Common myeloid progenitor, CD34-positive (primary cell): ENCODE results near the gene WDR81.
A peak's percentile ranks its signal among the peaks of the same experiment; 100 is the strongest.

ENCODE experiments used
- CTCF ChIA-PET: fragments of 350-600 bp; sonication (Branson Sonifier 250); formaldehyde crosslinking; loops from one replicate; lab custom pipeline; 2021; ENCODE audit warnings: antibody characterized with exemption; lab: Charles Lee
- POLR2A ChIA-PET: fragments of 350-600 bp; sonication (Branson Sonifier 250); formaldehyde crosslinking; loops from one replicate; lab custom pipeline; 2021; ENCODE audit warnings: antibody characterized with exemption; lab: Charles Lee
- DNase-seq, 3 donors: peaks; one replicate each; pipeline versions ENCODE4 v3.0.0 to v3.0.0-alpha.2; 2013
- H3K27ac ChIP-seq, 2 experiments: 1 replicate in 1 of 2; 2 replicates in 1 of 2; pipeline ENCODE4 v1.7.0; 2013; ENCODE audit warnings: inconsistent platforms in 2 of 2, low read length in 2 of 2, mild to moderate bottlenecking in 2 of 2, low read depth in 1 of 2, moderate library complexity in 1 of 2; ENCODE audit not compliant: severe bottlenecking in 2 of 2, insufficient read depth in 1 of 2, poor library complexity in 1 of 2
- H3K27me3 ChIP-seq, 5 experiments: replicated peaks in 2 of 5; 1 replicate in 3 of 5; 2 replicates in 2 of 5; pipeline versions ENCODE4 v1.6.1 to v1.7.0; 2013; ENCODE audit warnings: low read length in 4 of 5, mild to moderate bottlenecking in 2 of 5, moderate library complexity in 2 of 5, inconsistent platforms in 1 of 5; ENCODE audit not compliant: insufficient read depth in 5 of 5, control insufficient read depth in 4 of 5
- H3K36me3 ChIP-seq, 4 experiments: 1 replicate in 2 of 4; 2 replicates in 2 of 4; pipeline versions ENCODE4 v1.6.1 to v1.7.0; 2013; ENCODE audit warnings: low read length in 3 of 4, control low read depth in 1 of 4, mild to moderate bottlenecking in 1 of 4; ENCODE audit not compliant: control insufficient read depth in 4 of 4, insufficient read depth in 4 of 4
- H3K4me1 ChIP-seq, 4 experiments: 1 replicate in 3 of 4; 2 replicates in 1 of 4; pipeline versions ENCODE4 v1.6.1 to v1.7.1; 2013; ENCODE audit warnings: low read length in 3 of 4, mild to moderate bottlenecking in 3 of 4, control low read depth in 1 of 4, inconsistent platforms in 1 of 4, moderate library complexity in 1 of 4; ENCODE audit not compliant: control insufficient read depth in 4 of 4, insufficient read depth in 4 of 4; ENCODE audit errors: control extremely low read depth in 1 of 4
- H3K4me3 ChIP-seq, 7 experiments: 1 replicate in 4 of 7; 2 replicates in 3 of 7; pipeline versions ENCODE4 v1.5.1 to v1.7.0; 2013; ENCODE audit warnings: mild to moderate bottlenecking in 7 of 7, low read length in 6 of 7, moderate library complexity in 6 of 7, inconsistent platforms in 2 of 7, low read depth in 2 of 7, control low read depth in 1 of 7; ENCODE audit not compliant: insufficient read depth in 4 of 7, control insufficient read depth in 1 of 7; ENCODE audit errors: extremely low read depth in 1 of 7
- H3K9me3 ChIP-seq, 5 experiments: 1 replicate in 4 of 5; 2 replicates in 1 of 5; pipeline versions ENCODE4 v1.6.1 to v1.7.1; 2013; ENCODE audit warnings: low read length in 4 of 5, mild to moderate bottlenecking in 2 of 5, inconsistent platforms in 1 of 5, low read depth in 1 of 5, moderate library complexity in 1 of 5; ENCODE audit not compliant: control insufficient read depth in 4 of 5, insufficient read depth in 2 of 5; ENCODE audit errors: control extremely low read depth in 1 of 5
- WGBS: methylation state at CpG from one replicate; pipeline ENCODE4 v1.1.5; 2013; ENCODE audit not compliant: insufficient coverage; 5-methylcytosine and 5-hydroxymethylcytosine counted together

WDR81 gene

GRCh38 chr17:1730326-1731193 lies 6.1 kb downstream of the WDR81 start:
- Histone ChIP-seq H3K4me1 (peaks cover 0 to 9% (median 1%) of the 10 kb centered on the region in 4 experiments), H3K27ac (peak overlapping the region in 1 of 2 experiments; percentile 34), H3K9me3 (no peaks in the 10 kb centered on the region), H3K36me3 (peaks cover 5 to 67% (median 47%) of the 10 kb centered on the region in 4 experiments), H3K4me3 (no peak overlapping the region), H3K27me3 (no peaks in the 10 kb centered on the region)
- ChIA-PET POLR2A (no interaction called here), CTCF (interaction anchor here (1.0 to 1.4 kb wide), 4 partner anchors 9 to 81 kb away, joined by 3 to 6 read pairs (median 4); partner anchors contain the start of gene RILP)
- WGBS, result 97% methylated on average over 27 of the region's 40 CpGs
- DNase-seq, result peak; percentile 36 to 74 (median 55)

GRCh38 chr17:1731194-1731506 lies 6.6 kb downstream of the WDR81 start:
- CTCF ChIA-PET, result interaction anchor here (1.0 to 1.4 kb wide), 3 partner anchors 10 to 52 kb away, joined by 3 to 6 read pairs (median 5); no protein-coding TSS in a partner anchor
- Histone ChIP-seq H3K4me1 (peaks cover 0 to 4% (median 0%) of the 10 kb centered on the region in 4 experiments), H3K27me3 (no peaks in the 10 kb centered on the region), H3K9me3 (no peaks in the 10 kb centered on the region), H3K4me3 (no peak overlapping the region), H3K27ac (peak overlapping the region in 1 of 2 experiments; percentile 34), H3K36me3 (peaks cover 5 to 66% (median 49%) of the 10 kb centered on the region in 4 experiments)
- DNase-seq, result no peak
- 96% methylated on average over 4 of the region's 10 CpGs for WGBS
- POLR2A ChIA-PET, result no interaction called here

GRCh38 chr17:1732241-1732832 lies 7.8 kb downstream of the WDR81 start:
- Histone ChIP-seq H3K4me3 (no peak overlapping the region), H3K27me3 (no peaks in the 10 kb centered on the region), H3K9me3 (no peaks in the 10 kb centered on the region), H3K27ac (no peak overlapping the region), H3K36me3 (peaks cover 5 to 65% (median 49%) of the 10 kb centered on the region in 4 experiments), H3K4me1 (peaks cover 0 to 8% (median 0%) of the 10 kb centered on the region in 4 experiments)
- CTCF ChIA-PET, result interaction anchor here (1.0 to 1.4 kb wide), 2 partner anchors 11 to 50 kb away, joined by 3 to 5 read pairs; no protein-coding TSS in a partner anchor
- POLR2A ChIA-PET, result no interaction called here
- 100% methylated on average over 19 of the region's 22 CpGs for WGBS
- no peak for DNase-seq

GRCh38 chr17:1732833-1733321 lies 8.4 kb downstream of the WDR81 start:
- POLR2A ChIA-PET, result no interaction called here
- no peak for DNase-seq
- peaks cover 5 to 65% (median 50%) of the 10 kb centered on the region in 4 experiments for H3K36me3 ChIP-seq

GRCh38 chr17:1733759-1734158 lies 9.3 kb downstream of the WDR81 start:
- peaks cover 0 to 2% (median 0%) of the 10 kb centered on the region in 5 experiments for H3K9me3 ChIP-seq
- ChIA-PET CTCF (no interaction called here), POLR2A (no interaction called here)
- H3K4me3 ChIP-seq, result no peak overlapping the region
- DNase-seq, result no peak
- 97% methylated on average over 38 of the region's 38 CpGs for WGBS
- H3K36me3 ChIP-seq, result peaks cover 5 to 63% (median 51%) of the 10 kb centered on the region in 4 experiments
- H3K27me3 ChIP-seq, result no peaks in the 10 kb centered on the region
- H3K4me1 ChIP-seq, result peaks cover 0 to 8% (median 0%) of the 10 kb centered on the region in 4 experiments
- H3K27ac ChIP-seq, result no peak overlapping the region

More at GRCh38 chr17:1732833-1733321, 8.4 kb downstream of the WDR81 start:
- Histone ChIP-seq H3K4me1 (peaks cover 0 to 8% (median 0%) of the 10 kb centered on the region in 4 experiments), H3K27ac (no peak overlapping the region), H3K4me3 (no peak overlapping the region), H3K9me3 (no peaks in the 10 kb centered on the region), H3K27me3 (no peaks in the 10 kb centered on the region)
- WGBS, result 85% methylated on average over 10 of the region's 11 CpGs
- CTCF ChIA-PET, result no interaction called here

- Histone ChIP-seq H3K9me3 (peaks cover 0 to 2% (median 0%) of the 10 kb centered on the region in 5 experiments), H3K4me3 (no peak overlapping the region), H3K36me3 (peaks cover 5 to 57% (median 47%) of the 10 kb centered on the region in 4 experiments), H3K4me1 (peaks cover 0 to 8% (median 0%) of the 10 kb centered on the region in 4 experiments), H3K27ac (no peak overlapping the region), H3K27me3 (no peaks in the 10 kb centered on the region)
- POLR2A ChIA-PET, result no interaction called here
- no peak for DNase-seq
- CTCF ChIA-PET, result no interaction called here
- WGBS, result 94% methylated on average over 8 of the region's 10 CpGs
Observed at GRCh38 chr17:1735418-1735817, 10.9 kb downstream of the WDR81 start.
